ENCODE data around the gene HLA-DRB1.
"Not testable (repeated sequence)": the region's sequence is repeated elsewhere in the genome, so short reads cannot be mapped to it uniquely, and the experiment has no call there.

The HLA-DRB1 gene

DNA sequence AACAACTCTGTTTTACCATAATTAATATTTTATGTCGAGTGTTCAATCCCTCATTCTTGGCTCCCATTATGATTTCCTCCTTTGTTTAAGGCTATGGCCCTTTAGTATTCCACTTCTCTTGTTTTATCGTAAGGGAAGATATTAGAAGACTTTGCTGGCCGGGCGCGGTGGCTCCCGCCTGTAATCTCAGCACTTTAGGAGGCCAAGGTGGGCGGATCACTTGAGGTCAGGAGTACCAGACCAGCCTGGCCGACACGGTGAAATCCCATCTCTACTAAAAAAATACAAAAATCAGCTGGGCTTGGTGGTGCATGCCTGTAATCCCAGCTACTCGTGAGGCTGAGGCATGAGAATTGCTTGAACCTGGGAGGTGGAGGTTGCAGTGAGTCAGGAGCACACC is 1.1 kb upstream of the HLA-DRB1 start:
- H3K4me1 ChIP-seq (ENCODE audit: control insufficient read depth in 1 of 2, insufficient read depth in 2 of 2, low read length in 2 of 2); H3K27ac ChIP-seq (ENCODE audit: low read depth, low read length); H3K9me3 ChIP-seq (ENCODE audit: control insufficient read depth in 1 of 2, low read length in 2 of 2); H3K36me3 ChIP-seq (ENCODE audit: control insufficient read depth in 1 of 2, insufficient read depth in 2 of 2, low read length in 2 of 2); H3K4me3 ChIP-seq (ENCODE audit: low read depth in 1 of 2, low read length in 2 of 2); H3K9ac ChIP-seq (ENCODE audit: low read depth in 1 of 2, low read length in 2 of 2); H3K27me3 ChIP-seq (ENCODE audit: control insufficient read depth in 1 of 2, insufficient read depth in 2 of 2, low read length in 2 of 2): not testable (repeated sequence)

DNA sequence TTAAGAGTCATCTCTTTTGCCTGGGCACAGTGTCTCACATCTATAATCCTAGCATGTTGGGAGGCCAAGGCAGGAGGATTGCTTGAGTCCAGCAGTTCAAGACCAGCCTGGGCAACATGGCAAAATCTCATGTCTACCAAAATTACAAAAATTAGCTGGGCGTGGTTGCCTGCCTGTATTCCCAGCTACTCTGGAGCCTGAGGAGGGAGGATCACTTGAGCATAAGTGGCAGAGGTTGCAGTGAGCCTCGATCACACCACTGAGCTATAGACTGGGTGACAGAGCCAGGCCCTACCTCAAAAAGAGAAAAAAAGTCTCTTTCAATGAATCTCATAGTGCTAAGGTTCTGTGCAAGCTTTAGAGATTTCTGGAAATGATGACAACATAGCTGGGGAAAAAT is 1.5 kb downstream of the HLA-DRB1 start:
- H3K4me1 ChIP-seq (ENCODE audit: control insufficient read depth in 1 of 2, insufficient read depth in 2 of 2, low read length in 2 of 2): peaks cover 0 to 8% of the 10 kb centered on the region in 2 donors
- no peaks in the 10 kb centered on the region for H3K36me3 ChIP-seq (ENCODE audit: control insufficient read depth in 1 of 2, insufficient read depth in 2 of 2, low read length in 2 of 2)
- peak overlapping the region; percentile 8 for H3K27ac ChIP-seq (ENCODE audit: low read depth, low read length)
- H3K27me3 ChIP-seq (ENCODE audit: control insufficient read depth in 1 of 2, insufficient read depth in 2 of 2, low read length in 2 of 2): no peaks in the 10 kb centered on the region
- peak overlapping the region in 1 of 2 donors; percentile 31 for H3K9ac ChIP-seq (ENCODE audit: low read depth in 1 of 2, low read length in 2 of 2)
- peak overlapping the region; percentile 54 to 79 for H3K4me3 ChIP-seq (ENCODE audit: low read depth in 1 of 2, low read length in 2 of 2)
- no peaks in the 10 kb centered on the region for H3K9me3 ChIP-seq (ENCODE audit: control insufficient read depth in 1 of 2, low read length in 2 of 2)

DNA sequence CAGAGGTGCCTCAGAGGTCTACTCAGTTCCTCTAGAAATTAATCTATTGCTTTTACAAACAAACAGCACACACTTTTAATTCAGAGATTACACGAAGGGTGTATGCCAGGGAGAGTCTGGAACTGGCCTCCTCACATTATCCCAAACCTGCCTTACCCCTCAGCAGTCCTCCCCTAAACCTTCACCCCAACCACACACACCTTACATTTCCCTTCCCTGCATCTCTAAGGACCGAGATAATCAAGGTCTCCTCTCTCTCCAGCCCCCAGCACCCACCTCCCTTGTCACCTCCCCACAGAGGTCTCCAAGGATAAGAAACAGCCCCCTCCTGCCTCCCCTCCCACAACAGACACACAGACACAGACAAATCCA is 6.1 kb downstream of the HLA-DRB1 start:
- no peaks in the 10 kb centered on the region for H3K27me3 ChIP-seq (ENCODE audit: control insufficient read depth in 1 of 2, insufficient read depth in 2 of 2, low read length in 2 of 2)
- H3K27ac ChIP-seq (ENCODE audit: low read depth, low read length): no peak overlapping the region
- no peaks in the 10 kb centered on the region for H3K9me3 ChIP-seq (ENCODE audit: control insufficient read depth in 1 of 2, low read length in 2 of 2)

DNA sequence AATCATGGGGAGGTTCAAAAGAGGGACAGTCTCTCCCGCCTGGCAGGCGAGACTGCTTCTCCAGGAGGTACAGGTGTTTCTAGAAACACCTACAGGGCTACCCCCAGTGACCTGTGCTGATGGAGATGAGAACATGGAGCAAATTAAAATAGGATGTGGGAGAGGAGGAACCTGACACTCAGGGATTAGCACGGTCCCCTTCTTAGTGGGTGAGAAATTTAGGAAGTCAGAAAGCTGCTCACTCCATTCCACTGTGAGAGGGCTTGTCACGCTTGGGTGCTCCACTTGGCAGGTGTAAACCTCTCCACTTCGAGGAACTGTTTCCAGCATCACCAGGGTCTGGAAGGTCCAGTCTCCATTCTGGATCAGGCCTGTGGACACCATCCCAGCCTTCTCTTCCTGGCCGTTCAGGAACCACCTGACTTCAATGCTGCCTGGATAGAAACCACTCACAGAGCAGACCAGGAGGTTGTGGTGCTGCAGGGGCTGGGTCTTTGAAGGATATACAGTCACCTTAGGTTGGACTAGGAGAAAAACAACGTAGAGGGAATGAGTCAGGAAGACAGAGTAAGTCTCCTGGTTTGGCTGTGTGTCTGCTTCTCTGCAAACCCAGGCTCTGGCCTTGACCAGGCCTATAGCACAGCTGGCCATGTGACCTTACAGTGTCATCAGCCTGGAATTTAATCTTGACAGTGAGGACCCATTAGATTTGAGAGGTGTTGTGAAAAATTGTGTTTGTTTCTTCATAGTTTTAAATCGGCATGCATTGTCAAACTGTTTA is 8.1 kb downstream of the HLA-DRB1 start:
- Histone ChIP-seq H3K9me3 (ENCODE audit: control insufficient read depth in 1 of 2, low read length in 2 of 2) (no peaks in the 10 kb centered on the region), H3K9ac (ENCODE audit: low read depth in 1 of 2, low read length in 2 of 2) (no peak overlapping the region)

More for the DNA sequence above, 6.1 kb downstream of the HLA-DRB1 start:
- Histone ChIP-seq H3K4me1 (ENCODE audit: control insufficient read depth in 1 of 2, insufficient read depth in 2 of 2, low read length in 2 of 2) (no peaks in the 10 kb centered on the region), H3K4me3 (ENCODE audit: low read depth in 1 of 2, low read length in 2 of 2) (peak overlapping the region in 1 of 2 donors; percentile 48), H3K9ac (ENCODE audit: low read depth in 1 of 2, low read length in 2 of 2) (peak overlapping the region in 1 of 2 donors; percentile 46), H3K36me3 (ENCODE audit: control insufficient read depth in 1 of 2, insufficient read depth in 2 of 2, low read length in 2 of 2) (peaks cover 3 to 15% of the 10 kb centered on the region in 2 donors)

DNA sequence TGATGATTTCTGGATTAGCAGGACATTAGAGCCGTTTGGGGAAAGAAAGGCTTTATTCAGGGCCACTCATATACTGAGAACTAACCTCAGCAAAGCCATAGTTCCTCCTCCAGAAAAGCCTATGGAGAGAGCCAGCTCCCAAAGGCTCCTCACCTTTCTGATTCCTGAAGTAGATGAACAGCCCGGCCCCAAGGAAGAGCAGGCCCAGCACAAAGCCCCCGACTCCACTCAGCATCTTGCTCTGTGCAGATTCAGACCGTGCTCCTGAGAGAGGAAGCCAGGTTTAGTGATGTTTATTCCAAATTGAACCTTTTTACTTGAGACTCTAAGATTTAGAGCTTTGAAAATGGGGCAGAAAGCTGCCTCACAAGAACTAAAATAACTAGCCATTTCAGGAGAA is 9.1 kb downstream of the HLA-DRB1 start:
- Histone ChIP-seq H3K27me3 (ENCODE audit: control insufficient read depth in 1 of 2, insufficient read depth in 2 of 2, low read length in 2 of 2) (no peaks in the 10 kb centered on the region), H3K9ac (ENCODE audit: low read depth in 1 of 2, low read length in 2 of 2) (no peak overlapping the region), H3K4me1 (ENCODE audit: control insufficient read depth in 1 of 2, insufficient read depth in 2 of 2, low read length in 2 of 2) (no peaks in the 10 kb centered on the region), H3K9me3 (ENCODE audit: control insufficient read depth in 1 of 2, low read length in 2 of 2) (no peaks in the 10 kb centered on the region), H3K27ac (ENCODE audit: low read depth, low read length) (no peak overlapping the region), H3K36me3 (ENCODE audit: control insufficient read depth in 1 of 2, insufficient read depth in 2 of 2, low read length in 2 of 2) (peaks cover 3 to 21% of the 10 kb centered on the region in 2 donors), H3K4me3 (ENCODE audit: low read depth in 1 of 2, low read length in 2 of 2) (no peak overlapping the region)

More for the DNA sequence above, 8.1 kb downstream of the HLA-DRB1 start:
- peaks cover 3 to 21% of the 10 kb centered on the region in 2 donors for H3K36me3 ChIP-seq (ENCODE audit: control insufficient read depth in 1 of 2, insufficient read depth in 2 of 2, low read length in 2 of 2)
- H3K4me3 ChIP-seq (ENCODE audit: low read depth in 1 of 2, low read length in 2 of 2): no peak overlapping the region
- no peak overlapping the region for H3K27ac ChIP-seq (ENCODE audit: low read depth, low read length)
- H3K4me1 ChIP-seq (ENCODE audit: control insufficient read depth in 1 of 2, insufficient read depth in 2 of 2, low read length in 2 of 2): no peaks in the 10 kb centered on the region
- H3K27me3 ChIP-seq (ENCODE audit: control insufficient read depth in 1 of 2, insufficient read depth in 2 of 2, low read length in 2 of 2): no peaks in the 10 kb centered on the region

DNA sequence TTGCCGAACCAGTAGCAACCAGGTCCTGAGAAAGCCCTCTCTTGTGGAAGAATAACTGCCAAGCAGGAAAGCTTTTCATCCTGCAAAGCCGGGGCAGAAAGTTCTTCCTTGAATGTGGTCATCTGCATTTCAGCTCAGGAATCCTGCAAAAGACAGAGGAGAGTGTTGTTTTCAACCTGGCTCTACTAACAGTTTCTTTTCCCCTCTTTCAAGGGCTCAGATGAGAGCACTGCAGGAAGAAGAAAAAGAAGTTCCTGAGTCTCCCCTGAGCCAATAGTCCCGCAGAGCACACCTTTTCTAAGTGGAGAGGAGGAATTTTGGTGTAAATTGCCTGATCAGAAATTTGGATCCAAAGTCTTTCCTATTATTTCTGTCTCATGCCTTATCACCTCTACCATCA is 10.7 kb downstream of the HLA-DRB1 start:
- H3K27ac ChIP-seq (ENCODE audit: low read depth, low read length): no peak overlapping the region
- H3K36me3 ChIP-seq (ENCODE audit: control insufficient read depth in 1 of 2, insufficient read depth in 2 of 2, low read length in 2 of 2): peaks cover 3 to 21% of the 10 kb centered on the region in 2 donors
- no peaks in the 10 kb centered on the region for H3K9me3 ChIP-seq (ENCODE audit: control insufficient read depth in 1 of 2, low read length in 2 of 2)
- H3K27me3 ChIP-seq (ENCODE audit: control insufficient read depth in 1 of 2, insufficient read depth in 2 of 2, low read length in 2 of 2): no peaks in the 10 kb centered on the region
- no peaks in the 10 kb centered on the region for H3K4me1 ChIP-seq (ENCODE audit: control insufficient read depth in 1 of 2, insufficient read depth in 2 of 2, low read length in 2 of 2)
- H3K4me3 ChIP-seq (ENCODE audit: low read depth in 1 of 2, low read length in 2 of 2): no peak overlapping the region
- H3K9ac ChIP-seq (ENCODE audit: low read depth in 1 of 2, low read length in 2 of 2): no peak overlapping the region

DNA sequence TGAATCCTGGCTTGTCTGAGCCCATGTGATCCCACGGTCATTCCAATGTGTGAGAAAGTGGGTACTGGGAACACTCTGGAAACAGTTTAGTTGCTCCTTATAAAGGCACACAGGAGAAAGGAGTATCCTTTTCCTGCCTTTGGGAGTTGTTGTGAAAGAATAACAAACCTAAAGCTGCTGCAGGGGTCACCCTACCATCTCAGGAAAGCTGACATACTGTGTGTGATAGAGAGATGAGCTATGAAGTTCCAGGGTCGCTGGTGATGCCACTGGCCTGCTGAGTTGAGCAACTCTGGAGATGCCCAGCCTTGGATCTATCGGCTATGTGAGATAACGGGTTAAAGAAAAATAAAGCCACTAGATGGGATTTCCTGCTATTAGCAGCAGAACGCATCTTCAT is 12.2 kb downstream of the HLA-DRB1 start:
- not testable (repeated sequence) for H3K27ac ChIP-seq (ENCODE audit: low read depth, low read length); H3K4me3 ChIP-seq (ENCODE audit: low read depth in 1 of 2, low read length in 2 of 2); H3K27me3 ChIP-seq (ENCODE audit: control insufficient read depth in 1 of 2, insufficient read depth in 2 of 2, low read length in 2 of 2); H3K4me1 ChIP-seq (ENCODE audit: control insufficient read depth in 1 of 2, insufficient read depth in 2 of 2, low read length in 2 of 2); H3K9ac ChIP-seq (ENCODE audit: low read depth in 1 of 2, low read length in 2 of 2); H3K9me3 ChIP-seq (ENCODE audit: control insufficient read depth in 1 of 2, low read length in 2 of 2)
- peaks cover 3 to 21% of the 10 kb centered on the region in 2 donors for H3K36me3 ChIP-seq (ENCODE audit: control insufficient read depth in 1 of 2, insufficient read depth in 2 of 2, low read length in 2 of 2)

- Histone ChIP-seq H3K9ac (ENCODE audit: low read depth in 1 of 2, low read length in 2 of 2) (no peak overlapping the region), H3K27ac (ENCODE audit: low read depth, low read length) (no peak overlapping the region), H3K36me3 (ENCODE audit: control insufficient read depth in 1 of 2, insufficient read depth in 2 of 2, low read length in 2 of 2) (peaks cover 2 to 17% of the 10 kb centered on the region in 2 donors), H3K9me3 (ENCODE audit: control insufficient read depth in 1 of 2, low read length in 2 of 2) (no peaks in the 10 kb centered on the region), H3K4me3 (ENCODE audit: low read depth in 1 of 2, low read length in 2 of 2) (no peak overlapping the region), H3K27me3 (ENCODE audit: control insufficient read depth in 1 of 2, insufficient read depth in 2 of 2, low read length in 2 of 2) (no peaks in the 10 kb centered on the region), H3K4me1 (ENCODE audit: control insufficient read depth in 1 of 2, insufficient read depth in 2 of 2, low read length in 2 of 2) (no peaks in the 10 kb centered on the region)
Measured at GRCh38 chr6:32576250-32576649, 13.4 kb downstream of the HLA-DRB1 start.

- no peaks in the 10 kb centered on the region for H3K9me3 ChIP-seq (ENCODE audit: control insufficient read depth in 1 of 2, low read length in 2 of 2)
- H3K4me3 ChIP-seq (ENCODE audit: low read depth in 1 of 2, low read length in 2 of 2): no peak overlapping the region
- H3K4me1 ChIP-seq (ENCODE audit: control insufficient read depth in 1 of 2, insufficient read depth in 2 of 2, low read length in 2 of 2): no peaks in the 10 kb centered on the region
- H3K27me3 ChIP-seq (ENCODE audit: control insufficient read depth in 1 of 2, insufficient read depth in 2 of 2, low read length in 2 of 2): no peaks in the 10 kb centered on the region
- no peak overlapping the region for H3K9ac ChIP-seq (ENCODE audit: low read depth in 1 of 2, low read length in 2 of 2)
- no peak overlapping the region for H3K27ac ChIP-seq (ENCODE audit: low read depth, low read length)
- no peaks in the 10 kb centered on the region for H3K36me3 ChIP-seq (ENCODE audit: control insufficient read depth in 1 of 2, insufficient read depth in 2 of 2, low read length in 2 of 2)
Measured at GRCh38 chr6:32570363-32570905, 19.2 kb downstream of the HLA-DRB1 start.

DNA sequence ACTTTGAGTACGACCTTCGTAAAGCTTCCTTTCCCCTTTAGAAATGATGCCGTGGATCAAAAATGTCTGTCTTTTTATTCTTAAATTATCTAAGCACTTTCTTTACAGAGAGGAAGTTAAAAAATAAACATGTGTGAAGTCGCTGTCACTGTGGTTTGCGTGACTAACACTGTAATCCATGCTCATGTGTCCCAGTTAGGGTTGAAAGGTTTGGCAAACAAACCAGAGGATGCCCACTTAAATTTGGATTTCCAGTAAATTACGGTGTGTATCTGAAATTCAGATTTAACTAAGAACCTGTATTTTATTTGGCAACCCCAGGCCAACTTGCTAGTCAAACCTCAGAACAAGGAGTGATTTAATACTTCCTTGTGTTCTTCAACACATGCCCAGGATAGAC is 21.1 kb downstream of the HLA-DRB1 start:
- H3K36me3 ChIP-seq (ENCODE audit: control insufficient read depth in 1 of 2, insufficient read depth in 2 of 2, low read length in 2 of 2): no peaks in the 10 kb centered on the region
- H3K9me3 ChIP-seq (ENCODE audit: control insufficient read depth in 1 of 2, low read length in 2 of 2): no peaks in the 10 kb centered on the region
- H3K9ac ChIP-seq (ENCODE audit: low read depth in 1 of 2, low read length in 2 of 2): no peak overlapping the region
- H3K4me3 ChIP-seq (ENCODE audit: low read depth in 1 of 2, low read length in 2 of 2): no peak overlapping the region
- H3K4me1 ChIP-seq (ENCODE audit: control insufficient read depth in 1 of 2, insufficient read depth in 2 of 2, low read length in 2 of 2): no peaks in the 10 kb centered on the region
- no peak overlapping the region for H3K27ac ChIP-seq (ENCODE audit: low read depth, low read length)
- H3K27me3 ChIP-seq (ENCODE audit: control insufficient read depth in 1 of 2, insufficient read depth in 2 of 2, low read length in 2 of 2): no peaks in the 10 kb centered on the region

Data from duodenal mucosa (tissue), 2 donors.